ENCODE results near the gene OLIG2.

Gene OLIG2

GRCh38 chr21:33010931-33011330 is 14.8 kb upstream of the OLIG2 start:
- Mint-ChIP-seq H3K27me3 (peaks cover 50 to 84% of the 10 kb centered on the region in 2 donors), H3K27ac (no peak overlapping the region), H3K4me1 (ENCODE audit: low read depth in 2 of 2) (peaks cover 0 to 4% of the 10 kb centered on the region in 2 donors), H3K4me3 (no peak overlapping the region), H3K36me3 (ENCODE audit: insufficient read depth) (no peaks in the 10 kb centered on the region), H3K9me3 (no peaks in the 10 kb centered on the region)
- DNase-seq (no peak), ATAC-seq (replicated peaks) (no peak)

DNA sequence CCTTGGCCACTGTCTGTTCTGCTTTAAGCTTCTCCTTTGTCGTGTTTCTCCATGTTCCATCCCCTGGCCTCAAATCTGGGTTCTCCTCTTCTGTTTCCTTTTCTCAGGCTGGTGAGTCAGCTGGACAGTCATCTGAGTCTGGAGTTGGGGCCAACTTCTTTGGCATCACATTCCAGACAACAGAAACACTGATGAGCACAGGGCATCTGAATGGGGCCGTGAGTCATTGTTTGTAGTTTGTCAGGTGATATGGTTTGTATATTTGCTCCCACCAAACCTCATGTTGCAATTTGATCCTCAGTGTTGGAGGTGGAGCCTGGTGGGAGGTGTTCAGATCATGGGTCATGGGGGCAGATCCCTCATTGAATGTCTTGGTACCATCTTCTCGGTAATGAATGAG is 14.3 kb upstream of the OLIG2 start:
- ATAC-seq (replicated peaks), result no peak
- DNase-seq, result no peak
- H3K27ac Mint-ChIP-seq, result no peak overlapping the region
- no peak overlapping the region for H3K4me3 Mint-ChIP-seq
- H3K9me3 Mint-ChIP-seq, result no peaks in the 10 kb centered on the region
- H3K36me3 Mint-ChIP-seq (ENCODE audit: insufficient read depth), result no peaks in the 10 kb centered on the region
- H3K27me3 Mint-ChIP-seq, result peaks cover 55 to 86% of the 10 kb centered on the region in 2 donors
- H3K4me1 Mint-ChIP-seq (ENCODE audit: low read depth in 2 of 2), result peaks cover 0 to 4% of the 10 kb centered on the region in 2 donors

GRCh38 chr21:33013626-33014025 is 12.1 kb upstream of the OLIG2 start:
- H3K4me3 Mint-ChIP-seq, result no peak overlapping the region

GRCh38 chr21:33014331-33014730 is 11.4 kb upstream of the OLIG2 start:
- no peak for DNase-seq
- no peak for ATAC-seq (replicated peaks)
- Mint-ChIP-seq H3K4me1 (ENCODE audit: low read depth in 2 of 2) (peaks cover 7 to 12% of the 10 kb centered on the region in 2 donors), H3K27ac (no peak overlapping the region), H3K9me3 (no peaks in the 10 kb centered on the region), H3K36me3 (ENCODE audit: insufficient read depth) (no peaks in the 10 kb centered on the region), H3K4me3 (no peak overlapping the region), H3K27me3 (peaks cover 84 to 96% of the 10 kb centered on the region in 2 donors)

More at GRCh38 chr21:33013626-33014025, 12.1 kb upstream of the OLIG2 start:
- ATAC-seq (replicated peaks) (no peak), DNase-seq (no peak)
- Mint-ChIP-seq H3K4me1 (ENCODE audit: low read depth in 2 of 2) (peaks cover 0 to 5% of the 10 kb centered on the region in 2 donors), H3K9me3 (no peaks in the 10 kb centered on the region), H3K27me3 (peaks cover 77 to 96% of the 10 kb centered on the region in 2 donors), H3K27ac (no peak overlapping the region), H3K36me3 (ENCODE audit: insufficient read depth) (no peaks in the 10 kb centered on the region)

GRCh38 chr21:33015096-33015495 is 10.6 kb upstream of the OLIG2 start:
- DNase-seq, result no peak
- H3K36me3 Mint-ChIP-seq (ENCODE audit: insufficient read depth), result no peaks in the 10 kb centered on the region
- H3K9me3 Mint-ChIP-seq, result no peaks in the 10 kb centered on the region
- no peak overlapping the region for H3K27ac Mint-ChIP-seq
- H3K4me3 Mint-ChIP-seq, result no peak overlapping the region
- peaks cover 11 to 15% of the 10 kb centered on the region in 2 donors for H3K4me1 Mint-ChIP-seq (ENCODE audit: low read depth in 2 of 2)
- peaks cover 88 to 100% of the 10 kb centered on the region in 2 donors for H3K27me3 Mint-ChIP-seq
- no peak for ATAC-seq (replicated peaks)

- ATAC-seq (replicated peaks) (no peak), DNase-seq (no peak)
- H3K36me3 Mint-ChIP-seq (ENCODE audit: insufficient read depth), result no peaks in the 10 kb centered on the region
- H3K27me3 Mint-ChIP-seq, result peaks cover 89 to 100% of the 10 kb centered on the region in 2 donors
- H3K4me3 Mint-ChIP-seq, result no peak overlapping the region
- no peaks in the 10 kb centered on the region for H3K9me3 Mint-ChIP-seq
- no peak overlapping the region for H3K27ac Mint-ChIP-seq
- peaks cover 17 to 20% of the 10 kb centered on the region in 2 donors for H3K4me1 Mint-ChIP-seq (ENCODE audit: low read depth in 2 of 2)
These were observed 10.0 kb upstream of the OLIG2 start for GRCh38 chr21:33015756-33016155.

DNA sequence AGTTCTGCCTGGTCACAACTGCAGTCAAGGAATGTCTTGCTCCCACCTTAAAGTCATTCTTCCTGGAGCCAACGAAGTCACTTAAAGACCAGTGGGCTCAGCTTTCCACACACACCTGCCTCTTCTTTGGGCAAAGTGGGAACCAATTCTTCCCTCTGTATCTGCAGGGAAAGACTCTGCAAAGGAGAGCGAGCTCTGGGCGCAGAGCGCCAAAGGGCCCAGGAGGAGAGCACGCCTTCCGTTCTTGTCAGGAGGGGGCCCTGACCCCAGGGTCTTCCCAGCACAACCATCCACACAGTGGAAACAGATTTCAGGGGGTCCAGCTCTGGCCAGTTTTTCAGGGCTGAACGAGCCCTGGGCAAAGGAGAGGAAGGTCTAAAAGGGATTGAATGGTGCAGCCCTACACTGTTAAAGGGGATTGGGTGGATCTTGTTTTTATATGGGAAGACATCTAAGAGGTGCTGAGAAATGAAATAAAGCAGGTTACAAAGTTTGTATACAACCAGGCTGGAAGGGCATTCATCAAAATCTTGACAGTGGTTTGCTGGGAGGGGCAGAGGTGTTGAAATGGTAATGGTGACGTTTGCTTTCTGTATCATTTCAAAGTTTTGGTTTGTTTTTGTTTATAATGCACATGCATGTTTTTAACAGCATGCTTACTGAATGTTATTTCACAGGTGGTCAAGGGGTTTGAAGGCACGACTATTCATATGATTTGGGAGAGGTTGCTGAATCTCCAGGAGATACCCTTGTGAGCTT is 6.8 kb upstream of the OLIG2 start:
- no peak for DNase-seq
- Mint-ChIP-seq H3K27me3 (peaks cover 95 to 100% of the 10 kb centered on the region in 2 donors), H3K4me3 (peak overlapping the region; percentile 59 to 77), H3K27ac (peak overlapping the region in 1 of 2 donors; percentile 56), H3K36me3 (ENCODE audit: insufficient read depth) (peaks cover 10% of the 10 kb centered on the region), H3K4me1 (ENCODE audit: low read depth in 2 of 2) (peaks cover 26 to 34% of the 10 kb centered on the region in 2 donors), H3K9me3 (no peaks in the 10 kb centered on the region)
- ATAC-seq (replicated peaks), result no peak

- Mint-ChIP-seq H3K9me3 (no peaks in the 10 kb centered on the region), H3K27me3 (peaks cover 95 to 100% of the 10 kb centered on the region in 2 donors), H3K27ac (peak overlapping the region in 1 of 2 donors; percentile 56), H3K4me3 (peak overlapping the region; percentile 59 to 77), H3K4me1 (ENCODE audit: low read depth in 2 of 2) (peaks cover 32 to 35% of the 10 kb centered on the region in 2 donors), H3K36me3 (ENCODE audit: insufficient read depth) (peaks cover 10% of the 10 kb centered on the region)
- DNase-seq, result no peak
- no peak for ATAC-seq (replicated peaks)
These were observed 6.2 kb upstream of the OLIG2 start for GRCh38 chr21:33019516-33019884.

DNA sequence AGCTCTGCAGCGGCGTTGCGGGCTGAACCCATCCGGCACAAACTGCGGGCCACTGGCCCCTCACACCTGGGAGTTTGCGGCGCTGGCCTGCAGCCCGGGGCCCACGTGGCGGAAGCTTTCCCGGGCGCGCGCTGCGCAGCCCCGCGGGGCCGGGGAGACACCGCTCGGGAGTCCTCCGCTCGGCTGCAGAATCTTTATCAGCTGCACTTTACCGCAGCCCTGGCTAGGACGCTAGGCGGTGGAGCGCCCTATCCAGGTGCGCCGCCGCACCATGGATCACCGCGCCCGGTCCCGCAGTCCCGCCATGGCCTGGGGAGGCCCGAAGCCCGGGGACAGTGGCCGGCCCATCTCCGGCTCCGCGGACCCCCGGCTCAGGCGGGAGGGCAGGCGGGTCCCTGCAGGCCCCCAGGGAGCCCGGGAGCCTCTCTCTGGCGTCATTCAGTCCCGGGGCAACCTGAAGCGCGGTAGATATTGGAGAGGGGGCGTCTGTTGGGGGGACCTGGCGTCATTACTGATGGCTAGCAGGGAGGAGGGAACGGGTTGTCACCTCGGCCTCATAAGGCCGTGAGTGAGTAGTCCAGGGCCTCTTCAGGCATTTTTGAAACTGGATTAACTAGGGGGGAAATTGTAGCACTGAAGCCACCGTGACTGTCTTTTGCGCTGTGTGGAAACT is 5.7 kb upstream of the OLIG2 start:
- Mint-ChIP-seq H3K4me3 (peak overlapping the region; percentile 59 to 77), H3K27ac (peak overlapping the region in 1 of 2 donors; percentile 56), H3K9me3 (no peaks in the 10 kb centered on the region), H3K27me3 (peaks cover 95 to 100% of the 10 kb centered on the region in 2 donors), H3K4me1 (ENCODE audit: low read depth in 2 of 2) (peaks cover 32 to 34% of the 10 kb centered on the region in 2 donors), H3K36me3 (ENCODE audit: insufficient read depth) (peaks cover 10% of the 10 kb centered on the region)
- DNase-seq, result no peak
- ATAC-seq (replicated peaks), result peak; percentile 42

- no peaks in the 10 kb centered on the region for H3K9me3 Mint-ChIP-seq
- H3K4me1 Mint-ChIP-seq (ENCODE audit: low read depth in 2 of 2), result peaks cover 32 to 34% of the 10 kb centered on the region in 2 donors
- peaks cover 91 to 100% of the 10 kb centered on the region in 2 donors for H3K27me3 Mint-ChIP-seq
- H3K4me3 Mint-ChIP-seq, result peak overlapping the region; percentile 59 to 77
- DNase-seq (no peak), ATAC-seq (replicated peaks) (no peak)
- H3K27ac Mint-ChIP-seq, result no peak overlapping the region
- H3K36me3 Mint-ChIP-seq (ENCODE audit: insufficient read depth), result peaks cover 10% of the 10 kb centered on the region
These were observed 5.1 kb upstream of the OLIG2 start for GRCh38 chr21:33020558-33021100.

GRCh38 chr21:33021150-33021549 is 4.6 kb upstream of the OLIG2 start:
- no peaks in the 10 kb centered on the region for H3K9me3 Mint-ChIP-seq
- ATAC-seq (replicated peaks) (no peak), DNase-seq (no peak)
- no peak overlapping the region for H3K27ac Mint-ChIP-seq
- H3K4me1 Mint-ChIP-seq (ENCODE audit: low read depth in 2 of 2), result peaks cover 32 to 38% of the 10 kb centered on the region in 2 donors
- peaks cover 91 to 100% of the 10 kb centered on the region in 2 donors for H3K27me3 Mint-ChIP-seq
- no peak overlapping the region for H3K4me3 Mint-ChIP-seq
- H3K36me3 Mint-ChIP-seq (ENCODE audit: insufficient read depth), result peaks cover 14% of the 10 kb centered on the region

- H3K36me3 Mint-ChIP-seq (ENCODE audit: insufficient read depth), result peaks cover 20% of the 10 kb centered on the region
- peaks cover 33 to 44% of the 10 kb centered on the region in 2 donors for H3K4me1 Mint-ChIP-seq (ENCODE audit: low read depth in 2 of 2)
- no peak for ATAC-seq (replicated peaks)
- no peak overlapping the region for H3K27ac Mint-ChIP-seq
- peaks cover 91 to 100% of the 10 kb centered on the region in 2 donors for H3K27me3 Mint-ChIP-seq
- no peaks in the 10 kb centered on the region for H3K9me3 Mint-ChIP-seq
- no peak for DNase-seq
- H3K4me3 Mint-ChIP-seq, result no peak overlapping the region
These were observed 4.1 kb upstream of the OLIG2 start for GRCh38 chr21:33021667-33022066.

- Mint-ChIP-seq H3K27ac (no peak overlapping the region), H3K9me3 (no peaks in the 10 kb centered on the region), H3K36me3 (ENCODE audit: insufficient read depth) (peaks cover 22% of the 10 kb centered on the region), H3K4me3 (peak overlapping the region; percentile 31 to 61), H3K27me3 (peaks cover 88 to 97% of the 10 kb centered on the region in 2 donors), H3K4me1 (ENCODE audit: low read depth in 2 of 2) (peaks cover 38 to 49% of the 10 kb centered on the region in 2 donors)
- ATAC-seq (replicated peaks) (no peak), DNase-seq (no peak)
These were observed 3.3 kb upstream of the OLIG2 start for GRCh38 chr21:33022489-33022827.

Measured in effector memory CD8-positive, alpha-beta T cell (primary cell).